Heart left ventricle (tissue), 16 donors: ENCODE results near the gene COL23A1. TPM values are rescaled to one million over a fixed set of nuclear protein-coding genes. Genes with fewer than 3 reads are reported as not detected.

Experiments used
- ATAC-seq, 4 donors: fragments of 200-7000 bp; cut with Tn5 transposase; one replicate each; pipeline ENCODE4 v1.9.1; 2020 to 2022; ENCODE audit warnings: moderate library complexity in 4 of 4, mild to moderate bottlenecking in 3 of 4, moderate number of reproducible peaks in 1 of 4
- DNase-seq, 5 donors: peaks; one replicate each; pipeline ENCODE4 v3.0.0-alpha.2; 2020
- H3K27ac ChIP-seq, 12 donors: fragments of 200-600 bp; sonication (generic) in 4 of 12; one replicate each; pipeline versions ENCODE4 v1.5.0 to v1.8.0; 2016 to 2022; ENCODE audit warnings: mild to moderate bottlenecking in 2 of 12
- H3K27me3 ChIP-seq, 9 donors: fragments of 200-600 bp; sonication (generic) in 2 of 9; one replicate each; pipeline versions ENCODE4 v1.5.1 to v1.8.0; 2016 to 2022; ENCODE audit warnings: mild to moderate bottlenecking in 3 of 9
- H3K36me3 ChIP-seq, 9 donors: fragments of 200-600 bp; sonication (generic) in 2 of 9; one replicate each; pipeline versions ENCODE4 v1.5.0 to v1.8.0; 2018 to 2022; ENCODE audit warnings: mild to moderate bottlenecking in 2 of 9
- H3K4me1 ChIP-seq, 12 donors: fragments of 200-600 bp; sonication (generic) in 4 of 12; one replicate each; pipeline versions ENCODE4 v1.5.0 to v1.8.0; 2016 to 2022; ENCODE audit warnings: mild to moderate bottlenecking in 3 of 12
- H3K4me3 ChIP-seq, 12 donors: fragments of 200-600 bp; sonication (generic) in 4 of 12; one replicate each; pipeline versions ENCODE4 v1.5.0 to v1.8.0; 2017 to 2022; ENCODE audit warnings: mild to moderate bottlenecking in 9 of 12, moderate library complexity in 4 of 12
- H3K9me3 ChIP-seq, 12 donors: fragments of 200-600 bp; sonication (generic) in 4 of 12; one replicate each; pipeline versions ENCODE4 v1.5.0 to v1.8.0; 2016 to 2022; ENCODE audit warnings: mild to moderate bottlenecking in 1 of 12
- CTCF ChIP-seq, 12 donors: fragments of 200-600 bp; sonication (generic) in 4 of 12; IDR thresholded peaks; one replicate each; pipeline versions ENCODE4 v1.5.0 to v1.8.0; 2018 to 2022; ENCODE audit warnings: antibody characterized with exemption in 12 of 12, mild to moderate bottlenecking in 5 of 12
- POLR2A ChIP-seq, 2 donors: fragments of 450-650 bp; IDR thresholded peaks; one replicate each; pipeline ENCODE4 v1.6.1; 2017; ENCODE audit warnings: antibody characterized with exemption in 2 of 2, mild to moderate bottlenecking in 2 of 2, moderate library complexity in 2 of 2
- WGBS, 4 donors: extraction: QIAGEN DNeasy Blood & Tissue Kit in 2 of 4; methylation state at CpG; one replicate each; pipeline versions ENCODE4 v1.1.5 to v1.1.7; 2013 to 2018; 5-methylcytosine and 5-hydroxymethylcytosine counted together
- intact Hi-C, 10 donors: fragments of 100-400 bp; cut with DNase I; formaldehyde crosslinking; loops; one replicate each; pipeline versions ENCODE4 v1.11.1 to v1.14.2; 2022
- polyA plus RNA-seq, 2 donors: library from polyadenylated mRNA; stranded (reverse); fragments of 200-250 nt; gene quantifications; one replicate each; pipeline ENCODE4 v1.2.3, GENCODE V29; 2013
- total RNA-seq, 9 donors: library from RNA; depleted of rRNA in 2 of 9; stranded (reverse); fragments of >200 nt in 2 of 9; fragmentation: NEBNext Ultra II Directional in 3 of 9; extraction: Animal tissue kit (Norgen Biotek cat#: 25700) in 3 of 9; gene quantifications; one replicate each; pipeline versions ENCODE4 v1.1.0 to v1.2.4, GENCODE V29; 2016 to 2023
- donor health status: ischemic (EF 13 %, LVEDD 7.1; RV severe dilation, severe dysfunction).
- donor health status: healthy with polysubstance abuse.
- donor health status: DM: no; HTN: yes; CAD: no.
- donor health status: DM: no; HTN: no; CAD: no.
- donor health status: ischemic (EF 25% LVEDD 6.9; RV normal size, moderate dysfunction).
- donor health status: ischemic (EF 25% LVEDD 5.7; RV mildly dilated, moderate dysfunction).
- donor health status: healthy.
- donor health status: DM: yes; HTN: yes; CAD: no.
- donor health status: ischemic (EF 35%, LVEDD 5.7; RV mildly dilated, moderate dysfunction).
- donor health status: nonischemic (EF 11% LVEDD 7.7; RV severe dilation, severe dysfunction).
- donor health status: DM: yes; HTN: yes; CAD: no.
- donor health status: PGD.
- donor health status: ischemic (EF 29% LVEDD 5.4; RV normal size, mild dysfunction).
- donor health status: nonischemic (EF 23%, LVEDD 6.1; RV moderate dilation, normal function).

The COL23A1 gene
- total and polyA plus RNA-seq, 11 donors, result 6.0 to 33.0 (median 18.8) TPM

GRCh38 chr5:178426326-178427130, 163.7 kb downstream of the COL23A1 start:
- 90 to 92% (median 91%) methylated on average over 26 of the region's 26 CpGs for WGBS, 4 donors
- no peak for DNase-seq
- H3K27ac ChIP-seq, result no peak overlapping the region
- no peaks in the 10 kb centered on the region for H3K36me3 ChIP-seq
- no peak for ATAC-seq
- peaks cover 0 to 16% (median 4%) of the 10 kb centered on the region in 12 donors for H3K4me1 ChIP-seq
- intact Hi-C loops, result loop anchor here in 2 of 10 donors (5.0 to 10.0 kb wide), 2 partner anchors 94 to 142 kb away; no protein-coding TSS in a partner anchor
- H3K9me3 ChIP-seq, result peaks cover 0 to 4% (median 0%) of the 10 kb centered on the region in 12 donors
- no peaks in the 10 kb centered on the region for H3K27me3 ChIP-seq
- no peak overlapping the region for H3K4me3 ChIP-seq
- TF ChIP-seq CTCF (IDR thresholded peaks at IDR 0.05) (no peak), POLR2A (IDR thresholded peaks at IDR 0.05) (no peak)

- H3K4me3 ChIP-seq, result no peak overlapping the region
- no peak overlapping the region for H3K27ac ChIP-seq
- intact Hi-C loops, result loop anchor here in 2 of 10 donors (5.0 to 10.0 kb wide), 2 partner anchors 93 to 141 kb away; no protein-coding TSS in a partner anchor
- no peak for DNase-seq
- WGBS, 4 donors, result 91 to 95% (median 93%) methylated on average over 12 of the region's 12 CpGs
- TF ChIP-seq CTCF (IDR thresholded peaks at IDR 0.05) (no peak), POLR2A (IDR thresholded peaks at IDR 0.05) (no peak)
- H3K4me1 ChIP-seq, result peaks cover 0 to 16% (median 4%) of the 10 kb centered on the region in 12 donors
- H3K27me3 ChIP-seq, result no peaks in the 10 kb centered on the region
- H3K36me3 ChIP-seq, result no peaks in the 10 kb centered on the region
- ATAC-seq, result no peak
- no peaks in the 10 kb centered on the region for H3K9me3 ChIP-seq
Measured at GRCh38 chr5:178425621-178426068, 164.5 kb downstream of the COL23A1 start.

DNA sequence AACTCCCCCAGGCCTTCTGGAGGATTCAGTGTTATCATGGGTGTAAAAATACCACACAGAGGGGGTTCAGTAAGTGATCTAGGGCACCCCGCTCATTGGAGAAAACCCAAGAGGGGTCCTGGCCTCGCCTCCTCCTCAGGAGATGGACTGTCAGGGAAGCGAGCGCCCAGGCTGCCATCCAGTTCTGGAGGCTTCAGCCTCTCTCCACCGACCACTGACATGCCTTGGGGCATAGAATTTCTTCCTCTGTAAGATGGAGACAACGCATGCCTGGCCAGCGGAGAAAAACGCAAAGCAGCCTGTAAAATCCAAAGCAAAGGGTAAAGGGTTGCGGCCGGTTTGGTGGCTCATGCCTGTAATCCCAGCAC, 165.4 kb downstream of the COL23A1 start:
- ATAC-seq (no peak), DNase-seq (no peak)
- Histone ChIP-seq H3K27me3 (no peaks in the 10 kb centered on the region), H3K36me3 (no peaks in the 10 kb centered on the region), H3K4me1 (peaks cover 0 to 16% (median 4%) of the 10 kb centered on the region in 12 donors), H3K27ac (no peak overlapping the region), H3K9me3 (no peaks in the 10 kb centered on the region), H3K4me3 (no peak overlapping the region)
- 92 to 95% (median 95%) methylated on average over 10 of the region's 10 CpGs for WGBS, 4 donors
- TF ChIP-seq CTCF (IDR thresholded peaks at IDR 0.05) (no peak), POLR2A (IDR thresholded peaks at IDR 0.05) (no peak)
- intact Hi-C loops, result loop anchor here in 2 of 10 donors (5.0 to 10.0 kb wide), 2 partner anchors 92 to 140 kb away; no protein-coding TSS in a partner anchor
